ENCODE data around the gene RAB14.
A peak's percentile ranks its signal among the peaks of the same experiment; 100 is the strongest.
"Not testable (repeated sequence)": the region's sequence is repeated elsewhere in the genome, so short reads cannot be mapped to it uniquely, and the experiment has no call there.

The RAB14 gene

GRCh38 chr9:121189006-121189405 lies 12.7 kb downstream of the RAB14 start:
- no peak for DNase-seq

- no peak for DNase-seq
Observed at GRCh38 chr9:121187636-121188305, 13.9 kb downstream of the RAB14 start.

- no peak for DNase-seq
Observed at GRCh38 chr9:121185774-121186403, 15.8 kb downstream of the RAB14 start.

GRCh38 chr9:121185178-121185745 lies 16.4 kb downstream of the RAB14 start:
- no peak for DNase-seq

GRCh38 chr9:121184463-121184862 lies 17.2 kb downstream of the RAB14 start:
- DNase-seq = no peak

- DNase-seq = no peak
Observed at GRCh38 chr9:121183666-121184423, 17.8 kb downstream of the RAB14 start.

- DNase-seq = no peak
Observed at GRCh38 chr9:121182989-121183388, 18.7 kb downstream of the RAB14 start.

GRCh38 chr9:121182101-121182836 lies 19.4 kb downstream of the RAB14 start:
- DNase-seq = no peak

GRCh38 chr9:121179930-121180681 lies 21.6 kb downstream of the RAB14 start:
- DNase-seq = no peak

GRCh38 chr9:121179373-121179721 lies 22.3 kb downstream of the RAB14 start:
- DNase-seq = not testable (repeated sequence)

- no peak for DNase-seq
Observed at GRCh38 chr9:121178676-121179372, 22.8 kb downstream of the RAB14 start.

- DNase-seq = no peak
Observed at GRCh38 chr9:121173501-121173900, 28.2 kb downstream of the RAB14 start.

- no peak for DNase-seq
Observed at GRCh38 chr9:121172726-121173487, 28.8 kb downstream of the RAB14 start.

GRCh38 chr9:121171236-121171635 lies 30.4 kb downstream of the RAB14 start:
- DNase-seq = no peak

- DNase-seq = no peak
Observed at GRCh38 chr9:121169094-121169601, 32.5 kb downstream of the RAB14 start.

- no peak for DNase-seq
Observed at GRCh38 chr9:121168052-121168451, 33.6 kb downstream of the RAB14 start.

GRCh38 chr9:121160025-121160424 lies 41.6 kb downstream of the RAB14 start:
- no peak for DNase-seq

GRCh38 chr9:121157939-121158338 lies 43.7 kb downstream of the RAB14 start:
- no peak for DNase-seq

- peak; percentile 67 for DNase-seq
Observed at GRCh38 chr9:121156263-121156731, 45.4 kb downstream of the RAB14 start.

GRCh38 chr9:121154782-121155181 lies 46.9 kb downstream of the RAB14 start:
- no peak for DNase-seq
